Colonic mucosa (tissue), 4 donors: ENCODE results near the gene CUL2. TPM values are rescaled to one million over a fixed set of nuclear protein-coding genes. Genes with fewer than 3 reads are reported as not detected.

Experiments
- DNase-seq: peaks from one replicate; pipeline ENCODE4 v3.0.0-alpha.2; 2020
- H3K27ac ChIP-seq: fragments of 200-600 bp; one replicate; pipeline ENCODE4 v1.8.0; 2021
- H3K27me3 ChIP-seq: fragments of 200-600 bp; one replicate; pipeline ENCODE4 v1.8.0; 2021
- H3K36me3 ChIP-seq: fragments of 200-600 bp; one replicate; pipeline ENCODE4 v1.8.0; 2021
- H3K4me1 ChIP-seq: fragments of 200-600 bp; one replicate; pipeline ENCODE4 v1.8.0; 2021; ENCODE audit warnings: mild to moderate bottlenecking
- H3K4me3 ChIP-seq: fragments of 200-600 bp; one replicate; pipeline ENCODE4 v1.8.0; 2021
- H3K9ac ChIP-seq, 2 donors: one replicate each; pipeline ENCODE4 v1.7.0; 2013; ENCODE audit warnings: control low read depth in 2 of 2, low read depth in 2 of 2, low read length in 2 of 2
- H3K9me3 ChIP-seq: fragments of 200-600 bp; one replicate; pipeline ENCODE4 v1.8.0; 2021
- intact Hi-C: fragments of 100-400 bp; cut with DNase I; formaldehyde crosslinking; loops from one replicate; pipeline ENCODE4 v1.14.1; 2022
- total RNA-seq, 2 donors: library from RNA; stranded (reverse); fragmentation: NEBNext Ultra II Directional in 1 of 2; extraction: Animal tissue kit (Norgen Biotek cat#: 25700) in 1 of 2; gene quantifications; one replicate each; pipeline ENCODE4 v1.2.1, GENCODE V29; 2021
- TF ChIP-seq, protein P1 (sequence below): fragments of 200-600 bp; IDR thresholded peaks from one replicate; pipeline ENCODE4 v1.8.0; 2022; ENCODE audit warnings: antibody characterized with exemption, mild to moderate bottlenecking
- donor health status: healthy.
- donor health status: DM: no; HTN: no; CAD: no.
- donor health status: DM: no; HTN: no; CAD: no.

Gene CUL2
- total RNA-seq, 2 donors from 2014 or later: 26.3 to 27.4 TPM

DNA sequence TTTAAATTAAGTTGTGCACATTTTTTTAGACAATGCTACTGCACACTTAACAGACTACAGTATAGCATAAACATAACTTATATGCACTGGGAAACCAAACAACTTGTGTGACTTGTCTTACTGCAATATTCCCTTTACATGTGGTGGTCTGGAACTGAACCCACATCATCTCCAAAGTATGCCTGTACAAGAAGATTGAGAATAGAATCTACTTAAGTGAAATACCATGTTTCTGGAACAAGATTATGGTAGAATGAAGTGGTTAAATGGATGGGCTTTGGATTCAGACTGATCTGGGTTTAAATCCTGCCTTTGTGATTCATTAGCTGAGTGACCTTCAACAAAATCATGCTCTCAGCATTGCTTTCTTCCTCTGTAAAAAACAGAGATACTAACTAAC lies 30.7 kb downstream of the CUL2 start:
- DNase-seq: no peak
- intact Hi-C loops: no loop called here
- Histone ChIP-seq H3K4me3 (no peak overlapping the region), H3K27ac (no peak overlapping the region), H3K4me1 (no peaks in the 10 kb centered on the region), H3K36me3 (no peaks in the 10 kb centered on the region), H3K9me3 (no peaks in the 10 kb centered on the region), H3K27me3 (no peaks in the 10 kb centered on the region), H3K9ac (no peak overlapping the region)
- TF ChIP-seq, protein P1, sequence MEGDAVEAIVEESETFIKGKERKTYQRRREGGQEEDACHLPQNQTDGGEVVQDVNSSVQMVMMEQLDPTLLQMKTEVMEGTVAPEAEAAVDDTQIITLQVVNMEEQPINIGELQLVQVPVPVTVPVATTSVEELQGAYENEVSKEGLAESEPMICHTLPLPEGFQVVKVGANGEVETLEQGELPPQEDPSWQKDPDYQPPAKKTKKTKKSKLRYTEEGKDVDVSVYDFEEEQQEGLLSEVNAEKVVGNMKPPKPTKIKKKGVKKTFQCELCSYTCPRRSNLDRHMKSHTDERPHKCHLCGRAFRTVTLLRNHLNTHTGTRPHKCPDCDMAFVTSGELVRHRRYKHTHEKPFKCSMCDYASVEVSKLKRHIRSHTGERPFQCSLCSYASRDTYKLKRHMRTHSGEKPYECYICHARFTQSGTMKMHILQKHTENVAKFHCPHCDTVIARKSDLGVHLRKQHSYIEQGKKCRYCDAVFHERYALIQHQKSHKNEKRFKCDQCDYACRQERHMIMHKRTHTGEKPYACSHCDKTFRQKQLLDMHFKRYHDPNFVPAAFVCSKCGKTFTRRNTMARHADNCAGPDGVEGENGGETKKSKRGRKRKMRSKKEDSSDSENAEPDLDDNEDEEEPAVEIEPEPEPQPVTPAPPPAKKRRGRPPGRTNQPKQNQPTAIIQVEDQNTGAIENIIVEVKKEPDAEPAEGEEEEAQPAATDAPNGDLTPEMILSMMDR: no peak

DNA sequence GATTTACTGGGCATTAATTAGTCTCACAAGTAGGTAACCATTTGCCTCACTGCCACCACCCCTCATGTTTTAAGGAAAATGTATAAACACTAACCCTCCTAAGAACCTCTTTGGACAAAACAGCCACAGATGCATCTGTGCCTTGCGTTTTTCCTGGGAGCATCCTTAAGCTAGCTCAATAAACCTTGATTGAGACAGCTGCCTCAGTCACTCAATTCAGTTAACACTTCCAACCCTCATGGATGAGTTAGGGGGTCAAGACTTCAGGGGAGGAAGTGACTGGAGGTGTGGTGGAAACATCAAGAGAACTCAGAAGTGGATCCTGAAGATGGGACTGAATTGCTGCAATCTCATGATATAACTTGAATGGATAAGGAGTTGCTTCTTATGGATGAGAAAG lies 31.5 kb downstream of the CUL2 start:
- TF ChIP-seq, protein P1: no peak
- intact Hi-C loops: no loop called here
- Histone ChIP-seq H3K4me1 (no peaks in the 10 kb centered on the region), H3K9ac (no peak overlapping the region), H3K4me3 (no peak overlapping the region), H3K36me3 (no peaks in the 10 kb centered on the region), H3K27ac (no peak overlapping the region), H3K27me3 (no peaks in the 10 kb centered on the region), H3K9me3 (no peaks in the 10 kb centered on the region)
- no peak for DNase-seq

DNA sequence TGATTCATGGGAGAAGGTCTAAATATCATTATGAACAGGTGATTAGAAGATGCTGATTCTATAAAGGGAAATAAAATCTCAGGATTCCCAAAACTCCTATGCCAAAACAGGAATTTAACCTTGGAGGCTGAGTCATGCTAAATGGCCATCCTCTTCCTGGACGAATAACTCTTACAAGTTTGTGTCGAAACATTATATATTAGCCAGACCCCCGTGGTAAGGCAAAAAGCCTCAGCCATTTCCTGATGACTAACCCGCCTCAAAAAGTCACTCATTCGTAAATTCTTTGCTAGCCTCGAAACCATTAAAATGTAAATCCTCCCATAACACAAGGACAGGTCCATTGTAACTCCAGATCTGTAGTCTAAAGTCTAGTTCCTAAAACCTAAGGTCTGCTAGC lies 32.0 kb downstream of the CUL2 start:
- Histone ChIP-seq H3K9me3 (no peaks in the 10 kb centered on the region), H3K36me3 (no peaks in the 10 kb centered on the region), H3K27ac (no peak overlapping the region), H3K4me3 (no peak overlapping the region), H3K27me3 (no peaks in the 10 kb centered on the region), H3K9ac (no peak overlapping the region), H3K4me1 (no peaks in the 10 kb centered on the region)
- intact Hi-C loops: no loop called here
- TF ChIP-seq, protein P1: no peak
- no peak for DNase-seq

DNA sequence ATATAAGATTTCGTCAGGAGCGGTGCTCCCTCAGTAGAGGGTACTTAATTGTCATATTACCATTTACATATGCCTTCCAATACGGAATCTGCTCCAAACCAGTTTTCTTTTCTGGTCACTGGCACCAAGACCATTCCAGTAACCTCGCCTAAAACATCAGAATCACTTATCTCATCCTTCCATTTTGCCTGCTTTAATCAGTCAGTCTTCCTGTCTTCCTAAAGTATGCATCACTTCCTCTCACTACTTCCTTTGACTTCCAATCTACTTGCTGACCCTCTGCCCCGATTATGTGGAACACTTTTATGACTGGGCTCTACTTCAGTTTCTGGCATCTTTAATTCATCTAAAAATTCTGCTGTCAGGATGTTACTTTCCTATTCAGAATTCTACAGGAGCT lies 33.5 kb downstream of the CUL2 start:
- Histone ChIP-seq H3K27me3 (no peaks in the 10 kb centered on the region), H3K4me1 (no peaks in the 10 kb centered on the region), H3K9ac (no peak overlapping the region), H3K9me3 (no peaks in the 10 kb centered on the region), H3K27ac (no peak overlapping the region), H3K36me3 (no peaks in the 10 kb centered on the region), H3K4me3 (no peak overlapping the region)
- TF ChIP-seq, protein P1: no peak
- intact Hi-C loops: no loop called here
- no peak for DNase-seq

DNA sequence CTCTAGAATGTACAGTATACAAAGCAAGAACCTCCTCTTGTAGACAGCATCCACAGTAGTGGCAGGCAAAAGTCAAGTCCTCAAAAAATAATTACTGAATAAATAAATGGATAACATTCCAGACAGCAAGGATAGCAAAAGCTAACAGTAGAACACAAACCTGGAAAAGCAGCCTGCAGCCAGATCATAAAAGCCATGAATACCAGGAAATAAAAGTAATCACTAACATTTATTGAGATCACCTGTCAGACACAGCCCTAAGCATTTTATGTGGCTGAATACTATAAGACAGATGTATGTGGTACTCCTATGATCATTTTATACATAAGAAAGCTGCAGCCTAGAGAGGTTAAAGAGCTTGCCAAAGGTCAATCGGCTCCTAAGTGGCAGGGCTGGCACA lies 34.0 kb downstream of the CUL2 start:
- no peaks in the 10 kb centered on the region for H3K4me1 ChIP-seq
- H3K36me3 ChIP-seq: no peaks in the 10 kb centered on the region
- H3K4me3 ChIP-seq: no peak overlapping the region
- DNase-seq: no peak
- intact Hi-C loops: no loop called here
- TF ChIP-seq, protein P1: no peak
- H3K27me3 ChIP-seq: no peaks in the 10 kb centered on the region
- H3K9me3 ChIP-seq: no peaks in the 10 kb centered on the region
- no peak overlapping the region for H3K9ac ChIP-seq
- no peak overlapping the region for H3K27ac ChIP-seq

DNA sequence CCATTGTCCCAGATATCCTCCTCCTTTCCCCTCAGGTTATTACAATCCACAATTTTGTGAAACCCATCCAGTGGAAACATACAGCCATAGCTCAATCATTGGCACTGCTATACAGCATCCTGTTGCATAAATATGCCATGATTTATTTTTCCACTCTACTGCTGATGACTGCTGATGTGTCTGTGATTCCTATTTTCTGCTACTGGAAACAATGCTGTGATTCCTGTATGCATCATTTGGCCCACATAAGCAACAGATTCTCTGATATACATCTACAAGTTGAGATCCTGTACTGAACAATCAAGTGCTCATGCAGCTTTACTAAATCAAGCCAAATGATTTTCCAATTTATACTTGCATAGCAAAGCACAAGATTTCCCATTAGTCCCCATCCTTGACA lies 39.6 kb downstream of the CUL2 start:
- Histone ChIP-seq H3K4me1 (no peaks in the 10 kb centered on the region), H3K4me3 (no peak overlapping the region), H3K27ac (no peak overlapping the region), H3K9ac (no peak overlapping the region), H3K9me3 (no peaks in the 10 kb centered on the region), H3K36me3 (no peaks in the 10 kb centered on the region), H3K27me3 (no peaks in the 10 kb centered on the region)
- TF ChIP-seq, protein P1: no peak
- intact Hi-C loops: no loop called here
- DNase-seq: no peak
